Breast epithelium (tissue), 3 donors: ENCODE results near the gene COL25A1.

Experiments used
- POLR2A ChIP-seq: fragments of 450-650 bp; IDR thresholded peaks from one replicate; pipeline ENCODE4 v1.6.1; 2016; ENCODE audit warnings: antibody characterized with exemption, mild to moderate bottlenecking, moderate library complexity
- TF ChIP-seq, protein P1 (sequence below), 3 donors: fragments of 450-650 bp; IDR thresholded peaks; one replicate each; pipeline ENCODE4 v1.5.1; 2016 to 2017; ENCODE audit warnings: antibody characterized with exemption in 3 of 3, mild to moderate bottlenecking in 3 of 3, moderate library complexity in 3 of 3

DNA sequence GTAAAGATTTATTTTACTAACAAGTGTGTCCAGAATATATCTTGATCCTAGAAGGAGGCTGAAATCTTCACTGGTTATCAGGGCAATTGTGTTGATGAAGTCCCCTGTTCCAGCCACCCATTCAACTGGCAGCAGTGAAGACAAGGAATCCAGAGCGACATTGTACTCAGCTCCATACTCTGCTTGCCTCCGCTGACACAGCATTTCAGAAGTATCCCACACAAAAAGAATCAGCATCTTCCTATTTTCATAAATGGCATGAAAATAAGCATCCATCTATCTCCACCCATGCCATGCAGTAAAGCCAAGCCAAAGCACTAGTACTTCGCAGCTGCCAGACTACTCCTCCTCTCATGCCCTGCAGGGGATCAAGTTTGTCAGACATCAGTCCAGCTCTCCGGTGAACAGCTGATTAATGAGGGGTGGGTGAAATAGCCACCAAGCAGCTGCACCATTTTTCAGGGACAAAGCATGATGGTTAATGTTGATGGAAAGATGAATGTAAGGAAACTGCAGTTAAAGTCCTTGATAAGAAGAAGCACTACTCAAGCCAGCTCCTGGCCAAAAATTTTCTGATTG lies 54.0 kb downstream of the COL25A1 start:
- TF ChIP-seq, protein P1, sequence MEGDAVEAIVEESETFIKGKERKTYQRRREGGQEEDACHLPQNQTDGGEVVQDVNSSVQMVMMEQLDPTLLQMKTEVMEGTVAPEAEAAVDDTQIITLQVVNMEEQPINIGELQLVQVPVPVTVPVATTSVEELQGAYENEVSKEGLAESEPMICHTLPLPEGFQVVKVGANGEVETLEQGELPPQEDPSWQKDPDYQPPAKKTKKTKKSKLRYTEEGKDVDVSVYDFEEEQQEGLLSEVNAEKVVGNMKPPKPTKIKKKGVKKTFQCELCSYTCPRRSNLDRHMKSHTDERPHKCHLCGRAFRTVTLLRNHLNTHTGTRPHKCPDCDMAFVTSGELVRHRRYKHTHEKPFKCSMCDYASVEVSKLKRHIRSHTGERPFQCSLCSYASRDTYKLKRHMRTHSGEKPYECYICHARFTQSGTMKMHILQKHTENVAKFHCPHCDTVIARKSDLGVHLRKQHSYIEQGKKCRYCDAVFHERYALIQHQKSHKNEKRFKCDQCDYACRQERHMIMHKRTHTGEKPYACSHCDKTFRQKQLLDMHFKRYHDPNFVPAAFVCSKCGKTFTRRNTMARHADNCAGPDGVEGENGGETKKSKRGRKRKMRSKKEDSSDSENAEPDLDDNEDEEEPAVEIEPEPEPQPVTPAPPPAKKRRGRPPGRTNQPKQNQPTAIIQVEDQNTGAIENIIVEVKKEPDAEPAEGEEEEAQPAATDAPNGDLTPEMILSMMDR (IDR thresholded peaks at IDR 0.05): no peak
- TF ChIP-seq POLR2A: no peak
